Ovary (tissue), 9 donors: ENCODE data around the gene FBXO15. TPM values are rescaled to one million over a fixed set of nuclear protein-coding genes. Genes with fewer than 3 reads are reported as not detected.

ENCODE experiments used
- DNase-seq, 5 donors: peaks; one replicate each; pipeline ENCODE4 v3.0.0-alpha.2; 2019 to 2020
- H3K27ac ChIP-seq, 2 donors: fragments of 200-600 bp; one replicate each; pipeline versions ENCODE4 v1.5.1 to v1.8.0; 2019 to 2022
- H3K27me3 ChIP-seq: fragments of 200-600 bp; one replicate; pipeline ENCODE4 v1.8.0; 2022
- H3K36me3 ChIP-seq: fragments of 200-600 bp; sonication (generic); one replicate; pipeline ENCODE4 v1.5.1; 2019
- H3K4me1 ChIP-seq: one replicate; pipeline ENCODE4 v1.8.1; 2013; ENCODE audit warnings: mild to moderate bottlenecking, moderate library complexity; ENCODE audit not compliant: insufficient read depth
- H3K4me3 ChIP-seq: fragments of 200-600 bp; sonication (generic); one replicate; pipeline ENCODE4 v1.5.1; 2017
- H3K9me3 ChIP-seq, 2 donors: fragments of 200-600 bp in 1 of 2; sonication (generic) in 1 of 2; one replicate each; pipeline versions ENCODE4 v1.5.1 to v1.8.1; 2013 to 2019; ENCODE audit warnings: mild to moderate bottlenecking in 1 of 2, moderate library complexity in 1 of 2
- CTCF ChIP-seq, 3 donors: fragments of 450-650 bp in 2 of 3; fragments of 200-600 bp in 1 of 3; IDR thresholded peaks; one replicate each; pipeline versions ENCODE4 v1.5.1 to v1.8.0; 2016 to 2022; ENCODE audit warnings: antibody characterized with exemption in 3 of 3, mild to moderate bottlenecking in 1 of 3
- EP300 ChIP-seq: sonication (generic); formaldehyde crosslinking; IDR thresholded peaks from one replicate; pipeline ENCODE4 v1.6.1; 2017; ENCODE audit warnings: antibody characterized with exemption
- POLR2A ChIP-seq: fragments of 450-650 bp; IDR thresholded peaks from one replicate; pipeline ENCODE4 v1.6.1; 2017; ENCODE audit warnings: antibody characterized with exemption, mild to moderate bottlenecking, moderate library complexity
- WGBS, 3 donors: extraction: QIAGEN DNeasy Blood & Tissue Kit in 1 of 3; methylation state at CpG; one replicate each; pipeline versions ENCODE4 v1.1.5 to v1.1.7; 2013 to 2017; 5-methylcytosine and 5-hydroxymethylcytosine counted together
- intact Hi-C, 4 donors: fragments of 100-400 bp; cut with DNase I; formaldehyde crosslinking; loops; one replicate each; pipeline versions ENCODE4 v1.11.0 to v1.15.1; 2022 to 2023
- polyA plus RNA-seq, 2 donors: library from polyadenylated mRNA; stranded (reverse); fragments of 200-250 nt in 1 of 2; fragments of 350-450 nt in 1 of 2; fragmentation: Illumina TruSeq in 1 of 2; extraction: RNeasy Lipid Tissue Mini Kit (QIAGEN cat#74804) in 1 of 2; gene quantifications; one replicate each; pipeline ENCODE4 v1.2.3, GENCODE V29; 2013 to 2014
- total RNA-seq, 7 donors: library from RNA; depleted of rRNA in 2 of 7; stranded (reverse); fragments of >200 nt in 2 of 7; fragmentation: NEBNext Ultra II Directional in 3 of 7; extraction: Animal tissue kit (Norgen Biotek cat#: 25700) in 3 of 7; gene quantifications; one replicate each; pipeline versions ENCODE4 v1.1.0 to v1.2.4, GENCODE V29; 2016 to 2023
- donor health status: DM: no; HTN: no; CAD: no; lungs with moderate emphysema.
- donor health status: DM: no; HTN: no; CAD: no.
- donor health status: Bipolar disorder and iron deficiency.
- donor health status: DM: yes; HTN: yes; CAD: no.
- donor health status: DM: no; HTN: no; CAD: no.
- donor health status: DM: yes; HTN: yes; CAD: no.

The FBXO15 gene
- total and polyA plus RNA-seq, 9 donors, result 0.40 to 13.6 (median 1.1) TPM

- H3K4me3 ChIP-seq, result no peak overlapping the region
- intact Hi-C loops, result no loop called here
- H3K9me3 ChIP-seq, result no peaks in the 10 kb centered on the region
- no peaks in the 10 kb centered on the region for H3K27me3 ChIP-seq
- no peak overlapping the region for H3K27ac ChIP-seq
- TF ChIP-seq EP300 (no peak), CTCF (IDR thresholded peaks at IDR 0.05) (no peak), POLR2A (no peak)
- H3K36me3 ChIP-seq, result no peaks in the 10 kb centered on the region
- no peaks in the 10 kb centered on the region for H3K4me1 ChIP-seq
- WGBS, 3 donors, result 54 to 65% (median 61%) methylated on average over 10 of the region's 10 CpGs
- DNase-seq, result no peak
These were observed 20.7 kb downstream of the FBXO15 start for GRCh38 chr18:74126684-74127655.

GRCh38 chr18:74124642-74125041 is 23.0 kb downstream of the FBXO15 start:
- WGBS, 3 donors, result 54 to 64% (median 63%) methylated on average over 1 of the region's 1 CpG
- intact Hi-C loops, result no loop called here
- TF ChIP-seq POLR2A (no peak), CTCF (IDR thresholded peaks at IDR 0.05) (no peak), EP300 (no peak)

GRCh38 chr18:74123200-74123599 is 24.4 kb downstream of the FBXO15 start:
- Histone ChIP-seq H3K4me1 (no peaks in the 10 kb centered on the region), H3K27me3 (no peaks in the 10 kb centered on the region), H3K36me3 (no peaks in the 10 kb centered on the region), H3K4me3 (no peak overlapping the region), H3K27ac (no peak overlapping the region), H3K9me3 (no peaks in the 10 kb centered on the region)
- WGBS, 3 donors, result 88 to 90% (median 90%) methylated on average over 6 of the region's 6 CpGs
- intact Hi-C loops, result no loop called here
- no peak for DNase-seq
- no peak for TF ChIP-seq CTCF (IDR thresholded peaks at IDR 0.05)
- no peak for TF ChIP-seq POLR2A

More at GRCh38 chr18:74124642-74125041, 23.0 kb downstream of the FBXO15 start:
- Histone ChIP-seq H3K27ac (no peak overlapping the region), H3K4me1 (no peaks in the 10 kb centered on the region), H3K36me3 (no peaks in the 10 kb centered on the region), H3K27me3 (no peaks in the 10 kb centered on the region), H3K4me3 (no peak overlapping the region), H3K9me3 (no peaks in the 10 kb centered on the region)
- no peak for DNase-seq

- WGBS, 3 donors, result 16 to 37% (median 28%) methylated on average over 9 of the region's 9 CpGs
- Histone ChIP-seq H3K27ac (no peak overlapping the region), H3K9me3 (no peaks in the 10 kb centered on the region), H3K36me3 (no peaks in the 10 kb centered on the region), H3K4me1 (no peaks in the 10 kb centered on the region), H3K4me3 (no peak overlapping the region), H3K27me3 (no peaks in the 10 kb centered on the region)
- TF ChIP-seq CTCF (IDR thresholded peaks at IDR 0.05) (no peak), EP300 (no peak), POLR2A (no peak)
- no peak for DNase-seq
- intact Hi-C loops, result no loop called here
These were observed 30.7 kb downstream of the FBXO15 start for GRCh38 chr18:74116633-74117554.
